C4-2B (cell line): ENCODE data around the gene LAMA2.

Experiments used
- ZFX ChIP-seq: fragments of 450-650 bp; IDR thresholded peaks from 2 replicates; pipeline ENCODE4 v1.6.1; 2017
- TF ChIP-seq, protein P1 (sequence below): fragments of 450-650 bp; conservative IDR thresholded peaks from 2 replicates; pipeline ENCODE4 v1.5.1; 2017; ENCODE audit warnings: mild to moderate bottlenecking

DNA sequence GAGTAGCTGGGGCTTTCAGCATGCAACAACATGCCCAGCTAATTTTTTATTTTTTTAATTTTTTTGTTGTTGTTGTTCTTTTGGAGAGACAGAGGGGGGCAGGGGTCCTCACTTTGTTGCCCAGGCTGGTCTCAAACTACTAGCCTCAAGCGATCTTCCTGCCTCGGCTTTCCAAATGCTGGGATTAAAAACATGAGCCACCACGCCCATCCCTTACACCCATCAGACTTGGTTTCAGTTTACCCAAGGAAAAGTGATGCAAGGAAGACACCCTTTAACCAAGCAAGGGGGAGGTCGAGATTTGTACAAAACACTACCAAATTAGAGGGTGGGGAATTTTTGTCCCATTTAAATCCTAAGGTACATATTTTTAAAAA, 616.9 kb downstream of the LAMA2 start:
- TF ChIP-seq, protein P1, sequence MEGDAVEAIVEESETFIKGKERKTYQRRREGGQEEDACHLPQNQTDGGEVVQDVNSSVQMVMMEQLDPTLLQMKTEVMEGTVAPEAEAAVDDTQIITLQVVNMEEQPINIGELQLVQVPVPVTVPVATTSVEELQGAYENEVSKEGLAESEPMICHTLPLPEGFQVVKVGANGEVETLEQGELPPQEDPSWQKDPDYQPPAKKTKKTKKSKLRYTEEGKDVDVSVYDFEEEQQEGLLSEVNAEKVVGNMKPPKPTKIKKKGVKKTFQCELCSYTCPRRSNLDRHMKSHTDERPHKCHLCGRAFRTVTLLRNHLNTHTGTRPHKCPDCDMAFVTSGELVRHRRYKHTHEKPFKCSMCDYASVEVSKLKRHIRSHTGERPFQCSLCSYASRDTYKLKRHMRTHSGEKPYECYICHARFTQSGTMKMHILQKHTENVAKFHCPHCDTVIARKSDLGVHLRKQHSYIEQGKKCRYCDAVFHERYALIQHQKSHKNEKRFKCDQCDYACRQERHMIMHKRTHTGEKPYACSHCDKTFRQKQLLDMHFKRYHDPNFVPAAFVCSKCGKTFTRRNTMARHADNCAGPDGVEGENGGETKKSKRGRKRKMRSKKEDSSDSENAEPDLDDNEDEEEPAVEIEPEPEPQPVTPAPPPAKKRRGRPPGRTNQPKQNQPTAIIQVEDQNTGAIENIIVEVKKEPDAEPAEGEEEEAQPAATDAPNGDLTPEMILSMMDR, result no peak
- no peak for TF ChIP-seq ZFX
